Effector memory CD4-positive, alpha-beta T cell (primary cell): ENCODE results near the gene ANO10.

Experiments used
- DNase-seq, 3 donors: peaks; one replicate each; pipeline ENCODE4 v3.0.0-alpha.2; 2020
- H3K27ac ChIP-seq: 2 replicates; pipeline ENCODE4 v1.7.0; 2013; ENCODE audit warnings: mild to moderate bottlenecking, low read length, moderate library complexity; ENCODE audit not compliant: insufficient read depth, poor library complexity, severe bottlenecking
- H3K27me3 ChIP-seq: replicated peaks from 2 replicates; pipeline ENCODE4 v1.7.0; 2013; ENCODE audit warnings: mild to moderate bottlenecking, low read length; ENCODE audit not compliant: insufficient read depth, control insufficient read depth, poor library complexity, severe bottlenecking
- H3K36me3 ChIP-seq: 2 replicates; pipeline ENCODE4 v1.7.0; 2013; ENCODE audit warnings: mild to moderate bottlenecking, low read length, moderate library complexity; ENCODE audit not compliant: control insufficient read depth, insufficient read depth
- H3K4me1 ChIP-seq: 2 replicates; pipeline ENCODE4 v1.7.0; 2013; ENCODE audit warnings: low read length, mild to moderate bottlenecking; ENCODE audit not compliant: control insufficient read depth, insufficient read depth, poor library complexity, severe bottlenecking
- H3K4me3 ChIP-seq: 2 replicates; pipeline ENCODE4 v1.7.0; 2013; ENCODE audit warnings: low read length, low read depth, mild to moderate bottlenecking; ENCODE audit not compliant: insufficient read depth, poor library complexity, severe bottlenecking
- H3K9me3 ChIP-seq: 2 replicates; pipeline ENCODE4 v1.7.0; 2013; ENCODE audit warnings: mild to moderate bottlenecking, low read length, moderate library complexity; ENCODE audit not compliant: control insufficient read depth

Gene ANO10

DNA sequence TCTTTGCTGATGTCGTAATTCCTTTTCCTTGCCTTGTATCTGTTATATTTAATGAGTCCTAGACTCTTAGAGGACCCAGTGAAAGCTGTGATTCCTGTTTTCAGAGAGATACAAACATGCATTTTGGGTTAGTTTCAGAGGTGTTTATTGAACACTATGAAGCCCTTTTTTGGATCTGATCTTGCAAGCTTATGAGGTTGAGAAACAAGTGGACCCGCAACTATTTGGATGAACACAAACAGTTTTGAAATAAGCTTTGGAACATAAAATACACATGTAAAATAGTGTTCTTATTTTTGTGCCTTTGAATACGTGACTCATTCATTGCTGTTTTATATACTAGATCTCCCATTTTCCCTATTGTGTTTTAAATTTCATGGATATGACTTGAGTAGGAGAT is 302.0 kb downstream of the ANO10 start:
- no peak overlapping the region for H3K4me3 ChIP-seq
- H3K4me1 ChIP-seq = peaks cover 13% of the 10 kb centered on the region
- no peaks in the 10 kb centered on the region for H3K27me3 ChIP-seq
- H3K36me3 ChIP-seq = peaks cover 3% of the 10 kb centered on the region
- no peaks in the 10 kb centered on the region for H3K9me3 ChIP-seq
- no peak overlapping the region for H3K27ac ChIP-seq
- DNase-seq = no peak

GRCh38 chr3:43319376-43319775 is 302.4 kb downstream of the ANO10 start:
- Histone ChIP-seq H3K36me3 (peaks cover 3% of the 10 kb centered on the region), H3K27me3 (no peaks in the 10 kb centered on the region), H3K4me1 (peaks cover 13% of the 10 kb centered on the region), H3K4me3 (no peak overlapping the region), H3K27ac (no peak overlapping the region), H3K9me3 (no peaks in the 10 kb centered on the region)
- DNase-seq = no peak

DNA sequence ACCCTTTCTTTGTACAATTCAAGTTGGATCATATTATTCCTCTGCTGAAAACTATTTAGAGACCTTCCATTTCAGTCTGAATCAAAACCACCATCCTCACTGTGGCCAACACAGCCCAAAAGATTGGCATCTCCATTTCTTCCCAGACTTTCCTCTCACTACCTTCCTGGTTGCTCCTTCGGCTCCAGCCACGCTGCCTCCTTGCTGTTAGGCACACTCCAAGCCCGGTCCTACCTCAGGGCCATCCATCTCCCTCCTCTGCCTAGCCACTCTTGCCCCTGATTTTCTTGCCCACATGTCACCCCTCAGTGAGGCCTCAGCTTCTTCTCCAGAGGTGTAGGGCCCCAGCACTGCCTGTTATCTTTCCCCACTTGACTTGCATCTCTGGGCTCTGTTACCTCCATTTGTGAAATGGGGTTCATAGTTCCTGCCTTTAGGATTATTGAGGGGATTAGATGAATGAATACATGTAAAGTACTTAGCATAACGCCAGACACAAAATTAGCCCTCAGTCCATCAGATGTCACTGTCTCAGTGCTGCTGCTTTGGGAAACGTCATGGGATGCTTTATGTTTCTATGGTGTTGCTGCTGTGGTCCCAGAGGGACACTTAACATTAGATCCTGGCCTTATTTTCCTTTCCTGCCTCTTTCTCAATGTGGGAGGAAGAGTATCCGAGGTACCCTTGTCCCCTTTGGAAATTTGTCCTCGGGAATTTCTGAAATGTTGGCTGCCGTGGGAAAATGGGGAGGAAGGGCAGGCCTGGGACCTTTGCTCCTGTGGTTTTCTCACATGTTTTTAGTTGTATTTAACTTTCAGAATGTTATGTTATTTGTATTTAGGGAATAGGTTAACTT is 304.1 kb downstream of the ANO10 start:
- no peaks in the 10 kb centered on the region for H3K27me3 ChIP-seq
- H3K4me1 ChIP-seq = peaks cover 13% of the 10 kb centered on the region
- H3K27ac ChIP-seq = no peak overlapping the region
- no peaks in the 10 kb centered on the region for H3K9me3 ChIP-seq
- H3K36me3 ChIP-seq = peaks cover 11% of the 10 kb centered on the region
- no peak for DNase-seq
- no peak overlapping the region for H3K4me3 ChIP-seq

GRCh38 chr3:43316783-43317460 is 304.9 kb downstream of the ANO10 start:
- H3K4me3 ChIP-seq = no peak overlapping the region
- no peaks in the 10 kb centered on the region for H3K27me3 ChIP-seq
- no peak for DNase-seq
- H3K27ac ChIP-seq = no peak overlapping the region
- peaks cover 12% of the 10 kb centered on the region for H3K36me3 ChIP-seq
- peaks cover 13% of the 10 kb centered on the region for H3K4me1 ChIP-seq
- no peaks in the 10 kb centered on the region for H3K9me3 ChIP-seq
